KOPT-K1 (cell line): Measurements from ENCODE around the gene RYR1.

Experiments used
- H3K27ac ChIP-seq: fragments of 200-600 bp; sonication (generic); 2 replicates; pipeline ENCODE4 v1.5.1; 2016; ENCODE audit warnings: antibody characterized with exemption, mild to moderate bottlenecking, low read depth, low read length; ENCODE audit not compliant: poor library complexity, severe bottlenecking
- H3K36me3 ChIP-seq: fragments of 200-600 bp; sonication (generic); 2 replicates; pipeline ENCODE4 v1.5.1; 2017; ENCODE audit warnings: antibody characterized with exemption, mild to moderate bottlenecking, low read length, moderate library complexity; ENCODE audit not compliant: insufficient read depth
- H3K9me3 ChIP-seq: fragments of 200-600 bp; sonication (generic); 2 replicates; pipeline ENCODE4 v1.5.1; 2017; ENCODE audit warnings: antibody characterized with exemption, low read length, mild to moderate bottlenecking; ENCODE audit not compliant: insufficient read depth, poor library complexity, severe bottlenecking

Gene RYR1

DNA sequence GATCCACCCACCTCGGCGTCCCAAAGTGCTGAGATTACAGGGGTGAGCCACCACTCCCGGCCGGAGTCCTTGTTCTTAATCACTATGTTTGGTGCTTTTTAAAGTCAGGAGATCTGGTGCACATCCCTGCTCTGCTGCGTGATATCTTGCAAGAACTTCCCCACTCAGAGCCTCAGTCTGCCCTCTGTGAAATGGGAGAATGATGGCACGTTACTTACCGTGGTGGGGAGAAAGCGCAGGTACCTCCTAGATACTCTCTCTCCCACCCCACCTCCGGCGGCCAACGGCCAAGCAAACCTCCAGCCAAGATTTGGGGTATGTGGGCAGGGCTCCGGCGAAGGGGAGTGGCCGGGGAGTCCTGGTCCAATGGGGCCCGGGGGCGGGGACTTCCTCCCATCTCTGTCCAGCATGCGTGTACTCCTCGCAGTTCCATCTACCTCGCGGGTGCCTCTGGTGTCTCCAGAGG lies at the start of gene RYR1:
RYR1 (plus strand) TSS at position 424 of the 466 bp plus-strand sequence. CDS start 139 bp downstream, outside the sequence.
- Histone ChIP-seq H3K9me3 (no peaks in the 10 kb centered on the region), H3K27ac (no peak within 1 kb of the TSS), H3K36me3 (no peaks in the 10 kb centered on the region)

GRCh38 chr19:38383743-38384142 lies 49.7 kb upstream of the RYR1 start:
- H3K36me3 ChIP-seq = peaks cover 66% of the 10 kb centered on the region
- no peaks in the 10 kb centered on the region for H3K9me3 ChIP-seq
- no peak overlapping the region for H3K27ac ChIP-seq

- H3K9me3 ChIP-seq = no peaks in the 10 kb centered on the region
- no peak overlapping the region for H3K27ac ChIP-seq
- peaks cover 59% of the 10 kb centered on the region for H3K36me3 ChIP-seq
Observed at GRCh38 chr19:38384209-38385027, 49.1 kb upstream of the RYR1 start.

- Histone ChIP-seq H3K36me3 (peaks cover 53% of the 10 kb centered on the region), H3K9me3 (no peaks in the 10 kb centered on the region), H3K27ac (no peak overlapping the region)
Observed at GRCh38 chr19:38385057-38385803, 48.3 kb upstream of the RYR1 start.

DNA sequence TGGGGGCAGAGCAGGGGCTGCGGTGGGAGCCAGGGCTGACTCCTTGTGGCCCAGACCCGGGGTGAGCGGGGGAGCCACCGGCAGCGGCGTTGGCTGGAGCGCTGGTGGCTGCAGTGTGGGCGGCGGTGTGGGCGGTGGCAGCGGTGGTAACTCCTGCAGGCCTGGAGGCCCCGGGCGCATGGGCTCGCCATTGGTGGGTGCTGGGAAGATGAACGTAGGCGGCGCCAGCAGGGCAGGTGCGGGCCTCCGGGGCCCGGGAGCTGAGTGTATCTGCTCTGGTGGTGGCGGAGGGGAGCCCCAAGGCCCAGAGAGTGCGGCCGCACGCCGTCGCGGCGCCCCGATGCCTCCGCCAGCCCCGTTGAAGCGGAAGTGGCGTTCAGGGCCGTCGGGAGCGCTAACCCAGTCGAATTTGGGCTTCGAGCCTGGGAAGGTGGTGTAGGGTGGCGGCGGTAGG lies 47.7 kb upstream of the RYR1 start:
- Histone ChIP-seq H3K27ac (no peak overlapping the region), H3K36me3 (peaks cover 47% of the 10 kb centered on the region), H3K9me3 (no peaks in the 10 kb centered on the region)

- Histone ChIP-seq H3K9me3 (no peaks in the 10 kb centered on the region), H3K36me3 (peaks cover 41% of the 10 kb centered on the region), H3K27ac (no peak overlapping the region)
Observed at GRCh38 chr19:38386300-38386970, 47.1 kb upstream of the RYR1 start.

DNA sequence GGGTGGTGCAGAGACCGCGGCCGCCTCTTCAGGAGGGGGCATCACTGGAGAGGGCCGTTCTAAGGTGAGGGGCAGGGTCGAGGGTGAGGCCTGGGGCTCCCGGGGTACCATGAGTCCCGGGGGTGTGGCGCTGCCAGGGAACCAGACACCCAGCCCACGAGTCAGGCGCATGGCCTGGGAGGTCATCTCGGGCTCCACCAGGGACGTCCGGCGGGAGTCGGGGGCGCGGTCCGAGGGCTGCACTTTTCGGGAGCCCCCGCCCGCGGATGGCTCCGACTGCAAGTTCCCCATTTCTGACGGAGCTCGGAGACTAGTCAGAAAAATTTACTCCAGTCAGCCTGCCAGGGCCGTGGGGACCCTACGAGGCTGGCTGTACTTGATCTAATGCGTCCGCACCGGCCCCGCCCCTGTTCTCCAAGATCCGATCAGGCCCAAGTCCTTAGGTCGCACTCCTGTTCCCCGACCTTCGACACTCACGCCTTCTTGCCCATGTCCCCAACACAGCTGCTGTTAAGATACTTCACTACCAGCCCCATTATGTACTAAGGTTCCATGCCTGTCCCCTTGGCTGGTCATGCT lies 46.4 kb upstream of the RYR1 start:
- Histone ChIP-seq H3K9me3 (no peaks in the 10 kb centered on the region), H3K27ac (no peak overlapping the region)

GRCh38 chr19:38387550-38388348 lies 45.7 kb upstream of the RYR1 start, which contains the start of gene GGN:
Gene GGN (minus strand): TSS chr19:38388034. CDS start chr19:38387261, 773 bp downstream.
- H3K27ac ChIP-seq = no peak within 1 kb of the TSS
- peaks cover 27% of the 10 kb centered on the region for H3K36me3 ChIP-seq
- H3K9me3 ChIP-seq = no peaks in the 10 kb centered on the region

More for the DNA sequence above, 46.4 kb upstream of the RYR1 start:
- H3K36me3 ChIP-seq = peaks cover 34% of the 10 kb centered on the region

GRCh38 chr19:38388349-38389100 lies 45.0 kb upstream of the RYR1 start, which contains the start of gene SPRED3:
Gene SPRED3 (plus strand): TSS chr19:38388697. CDS start chr19:38390303, 1,606 bp downstream.
- H3K27ac ChIP-seq = no peak within 1 kb of the TSS
- H3K9me3 ChIP-seq = no peaks in the 10 kb centered on the region
- H3K36me3 ChIP-seq = peaks cover 20% of the 10 kb centered on the region

DNA sequence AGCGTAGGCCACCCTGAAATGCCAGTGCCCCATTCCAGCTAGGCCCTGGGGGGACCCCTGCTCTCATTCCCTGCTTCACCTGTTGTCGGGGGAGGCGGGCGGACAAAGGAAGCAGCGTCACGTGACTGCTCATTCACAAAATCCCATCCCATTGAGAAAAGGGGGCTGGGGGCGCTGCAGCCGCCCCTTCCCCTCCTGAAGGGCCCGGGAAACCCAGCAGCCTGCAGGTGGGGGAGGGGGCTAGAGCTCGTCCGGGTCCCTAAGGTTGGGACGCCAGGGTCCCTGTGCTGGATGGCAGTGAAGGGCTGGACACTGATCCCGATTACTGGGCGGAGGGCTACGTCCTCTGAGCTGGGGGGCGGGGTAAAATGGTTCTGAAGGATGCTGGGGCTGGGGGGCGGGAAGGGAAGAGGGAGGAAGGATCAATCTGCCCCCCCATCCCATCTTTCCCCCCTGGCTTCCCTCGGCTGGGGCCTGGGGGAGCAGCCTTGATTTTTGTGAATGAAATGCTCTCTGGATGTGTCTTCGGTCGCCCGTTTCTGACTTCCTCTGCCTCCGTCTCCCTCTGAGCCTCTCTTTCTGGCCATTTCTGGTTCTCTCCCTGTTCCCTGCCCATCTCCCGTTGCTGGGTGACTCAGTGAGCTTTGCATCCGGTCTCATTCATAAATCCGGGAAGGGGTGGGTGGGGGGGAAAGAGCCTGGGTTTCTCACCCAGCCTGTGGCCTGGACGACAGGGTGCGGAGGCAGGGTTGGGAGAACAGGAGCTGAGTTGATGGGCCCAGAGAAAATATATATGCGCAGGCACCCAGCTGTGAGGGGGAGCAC lies 44.2 kb upstream of the RYR1 start:
- H3K9me3 ChIP-seq = no peaks in the 10 kb centered on the region
- H3K27ac ChIP-seq = no peak overlapping the region
- H3K36me3 ChIP-seq = peaks cover 12% of the 10 kb centered on the region

GRCh38 chr19:38389957-38390924 lies 43.2 kb upstream of the RYR1 start:
- H3K27ac ChIP-seq = no peak overlapping the region
- H3K36me3 ChIP-seq = peaks cover 2% of the 10 kb centered on the region; the same call in 1 of the 2 replicates
- H3K9me3 ChIP-seq = no peaks in the 10 kb centered on the region

DNA sequence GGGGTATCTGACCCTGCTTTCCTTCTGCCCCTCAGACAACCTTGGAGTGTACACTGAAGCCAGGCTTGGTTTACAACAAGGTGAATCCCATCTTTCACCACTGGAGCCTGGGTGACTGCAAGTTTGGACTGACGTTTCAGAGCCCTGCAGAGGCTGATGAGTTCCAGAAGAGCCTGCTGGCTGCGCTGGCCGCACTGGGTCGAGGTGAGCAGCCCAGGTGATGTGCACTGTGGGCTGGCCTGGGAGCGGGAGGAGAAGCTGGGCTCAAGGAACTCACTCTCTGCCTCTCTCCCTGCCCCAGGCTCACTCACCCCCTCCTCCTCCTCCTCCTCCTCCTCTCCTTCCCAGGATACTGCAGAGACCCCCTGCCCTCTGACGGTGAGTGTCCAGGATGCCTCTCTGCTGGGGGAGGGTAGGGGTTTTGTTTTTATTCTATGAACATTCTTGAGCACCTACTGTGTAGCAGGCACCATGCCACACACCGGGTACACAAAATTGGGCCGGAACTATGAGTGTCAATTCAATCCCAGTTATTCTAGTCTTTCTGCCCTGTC lies 41.5 kb upstream of the RYR1 start:
- Histone ChIP-seq H3K9me3 (no peaks in the 10 kb centered on the region), H3K36me3 (no peaks in the 10 kb centered on the region), H3K27ac (no peak overlapping the region)
